ENCODE measurements around the gene LRCH1. TPM values are rescaled to one million over a fixed set of nuclear protein-coding genes. Genes with fewer than 3 reads are reported as not detected.
A peak's percentile ranks its signal among the peaks of the same experiment; 100 is the strongest.

Gene LRCH1
- total RNA-seq, 1 experiment from 2014 or later = 11.8 TPM

DNA sequence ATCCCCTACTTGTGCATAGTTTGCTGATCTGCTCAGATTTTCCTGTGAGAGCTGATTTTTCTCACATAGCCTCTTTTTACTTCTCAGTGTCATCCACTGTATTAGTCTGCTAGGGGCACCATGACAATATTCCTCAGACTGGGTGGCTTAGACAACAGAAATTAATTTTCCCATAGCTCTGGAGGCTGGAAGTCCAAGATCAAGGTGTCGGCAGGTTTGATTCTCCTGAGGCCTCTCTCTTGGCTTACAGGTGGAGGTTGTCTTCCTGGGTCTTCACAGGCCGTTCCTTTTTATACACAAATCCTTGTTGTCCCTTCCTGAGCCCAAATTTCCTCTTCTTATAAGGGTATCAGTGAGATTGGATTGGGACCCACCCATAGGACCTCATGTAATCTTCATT is 9.2 kb downstream of the LRCH1 start:
- CTCF ChIA-PET = no interaction called here
- no peaks in the 10 kb centered on the region for H3K36me3 Mint-ChIP-seq
- no peaks in the 10 kb centered on the region for H3K27me3 Mint-ChIP-seq (ENCODE audit: low read depth)
- ATAC-seq (no peak), DNase-seq (ENCODE audit: low spot score) (no peak)
- no peak overlapping the region for H3K27ac Mint-ChIP-seq
- H3K4me3 Mint-ChIP-seq = no peak overlapping the region
- no peak for TF ChIP-seq JUN (CRISPR knock-in tag; IDR thresholded peaks at IDR 0.05)
- TF ChIP-seq GABPB1 (CRISPR knock-in tag; IDR thresholded peaks at IDR 0.05) = no peak
- no peak for TF ChIP-seq NR2C2 (CRISPR knock-in tag; IDR thresholded peaks at IDR 0.05)
- TF ChIP-seq FOXJ3 (CRISPR knock-in tag; IDR thresholded peaks at IDR 0.05; ENCODE audit: borderline replicate concordance) = no peak
- no peak for TF ChIP-seq NFYB (CRISPR knock-in tag; conservative IDR thresholded peaks at IDR 0.05; ENCODE audit: low read depth)
- TF ChIP-seq GRHL2 (CRISPR knock-in tag; IDR thresholded peaks at IDR 0.05; ENCODE audit: insufficient replicate concordance, severe bottlenecking) = no peak
- no peak for TF ChIP-seq ZNF138 (CRISPR knock-in tag; conservative IDR thresholded peaks at IDR 0.05)
- TF ChIP-seq PRRX2 (CRISPR knock-in tag; IDR thresholded peaks at IDR 0.05) = no peak
- TF ChIP-seq ZNF219 (CRISPR knock-in tag; IDR thresholded peaks at IDR 0.05; ENCODE audit: borderline replicate concordance) = no peak
- POLR2A ChIA-PET = no interaction called here
- no peaks in the 10 kb centered on the region for H3K9me3 Mint-ChIP-seq
- peaks cover 12% of the 10 kb centered on the region for H3K4me1 Mint-ChIP-seq

DNA sequence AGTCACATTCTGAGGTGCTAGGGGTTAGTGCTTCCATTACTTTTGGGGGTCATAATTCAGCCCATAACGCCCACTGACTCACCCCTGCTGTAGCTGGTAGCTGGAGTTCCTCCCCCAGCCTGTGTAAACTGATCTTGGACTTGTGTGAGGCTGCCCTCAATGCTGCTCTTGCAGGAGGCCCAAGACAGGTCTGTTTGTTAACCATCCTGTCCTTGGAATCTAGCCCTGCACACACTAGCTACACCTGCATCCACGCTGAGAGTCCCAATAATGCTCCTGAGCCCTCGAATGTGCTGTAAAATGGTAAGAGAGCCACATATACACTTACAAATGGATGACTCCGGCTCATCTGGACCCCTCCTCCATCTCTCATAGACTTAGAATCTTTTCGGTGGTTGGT is 9.6 kb downstream of the LRCH1 start:
- ATAC-seq = no peak
- H3K9me3 Mint-ChIP-seq = no peaks in the 10 kb centered on the region
- no peak overlapping the region for H3K27ac Mint-ChIP-seq
- POLR2A ChIA-PET = no interaction called here
- no peaks in the 10 kb centered on the region for H3K36me3 Mint-ChIP-seq
- H3K27me3 Mint-ChIP-seq (ENCODE audit: low read depth) = no peaks in the 10 kb centered on the region
- TF ChIP-seq EMX1 (CRISPR knock-in tag; IDR thresholded peaks at IDR 0.05) = no peak
- no peak overlapping the region for H3K4me3 Mint-ChIP-seq
- H3K4me1 Mint-ChIP-seq = peaks cover 16% of the 10 kb centered on the region
- no peak for DNase-seq (ENCODE audit: low spot score)
- CTCF ChIA-PET = no interaction called here

DNA sequence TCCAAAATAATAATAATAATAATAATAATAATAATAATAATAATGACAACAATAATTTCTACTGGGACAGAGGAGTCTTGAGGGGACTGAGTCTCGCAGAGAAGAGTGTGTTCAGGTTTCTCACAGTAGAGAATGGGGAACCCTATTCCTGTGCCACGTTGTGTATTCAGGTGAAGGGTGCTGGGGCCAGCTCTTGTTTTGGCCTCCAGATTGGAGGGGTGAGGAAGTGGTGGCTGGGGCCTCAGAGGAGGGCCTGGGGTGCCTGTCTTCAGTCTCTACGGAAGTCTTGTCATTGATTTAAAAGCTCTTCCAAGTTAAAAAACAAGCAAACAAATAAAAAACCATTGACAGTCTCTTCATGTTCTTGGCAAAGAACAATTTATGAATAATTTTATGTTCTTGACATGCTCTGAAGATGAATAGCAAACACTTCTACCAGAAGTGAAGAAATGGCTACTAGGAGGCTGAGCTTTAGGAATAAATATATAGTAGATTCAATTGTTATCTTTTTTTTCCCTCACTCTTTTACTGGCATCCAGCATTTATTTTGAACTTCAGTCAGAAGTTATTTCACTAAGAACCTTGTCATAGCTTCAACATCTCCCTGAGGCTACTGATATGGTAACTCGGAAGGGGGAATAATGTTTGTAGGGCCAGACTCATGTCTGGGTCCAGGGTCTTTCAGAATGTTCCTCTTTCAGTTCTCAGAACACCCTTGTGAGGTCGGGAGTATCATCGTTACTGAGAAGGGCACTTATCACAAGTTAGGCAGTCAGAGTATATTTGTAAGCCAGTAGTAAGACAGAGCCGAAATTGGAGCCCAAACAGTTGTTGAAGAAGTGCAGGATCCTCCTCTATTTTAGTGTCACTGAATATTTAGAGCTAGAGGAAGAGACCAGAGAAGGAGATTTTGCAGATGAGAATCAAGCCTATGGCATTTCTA is 13.1 kb downstream of the LRCH1 start:
- TF ChIP-seq HMGA2 (CRISPR knock-in tag; IDR thresholded peaks at IDR 0.05) = peak; percentile 53; the same call in 1 of the 2 replicates
- TF ChIP-seq, protein P1, sequence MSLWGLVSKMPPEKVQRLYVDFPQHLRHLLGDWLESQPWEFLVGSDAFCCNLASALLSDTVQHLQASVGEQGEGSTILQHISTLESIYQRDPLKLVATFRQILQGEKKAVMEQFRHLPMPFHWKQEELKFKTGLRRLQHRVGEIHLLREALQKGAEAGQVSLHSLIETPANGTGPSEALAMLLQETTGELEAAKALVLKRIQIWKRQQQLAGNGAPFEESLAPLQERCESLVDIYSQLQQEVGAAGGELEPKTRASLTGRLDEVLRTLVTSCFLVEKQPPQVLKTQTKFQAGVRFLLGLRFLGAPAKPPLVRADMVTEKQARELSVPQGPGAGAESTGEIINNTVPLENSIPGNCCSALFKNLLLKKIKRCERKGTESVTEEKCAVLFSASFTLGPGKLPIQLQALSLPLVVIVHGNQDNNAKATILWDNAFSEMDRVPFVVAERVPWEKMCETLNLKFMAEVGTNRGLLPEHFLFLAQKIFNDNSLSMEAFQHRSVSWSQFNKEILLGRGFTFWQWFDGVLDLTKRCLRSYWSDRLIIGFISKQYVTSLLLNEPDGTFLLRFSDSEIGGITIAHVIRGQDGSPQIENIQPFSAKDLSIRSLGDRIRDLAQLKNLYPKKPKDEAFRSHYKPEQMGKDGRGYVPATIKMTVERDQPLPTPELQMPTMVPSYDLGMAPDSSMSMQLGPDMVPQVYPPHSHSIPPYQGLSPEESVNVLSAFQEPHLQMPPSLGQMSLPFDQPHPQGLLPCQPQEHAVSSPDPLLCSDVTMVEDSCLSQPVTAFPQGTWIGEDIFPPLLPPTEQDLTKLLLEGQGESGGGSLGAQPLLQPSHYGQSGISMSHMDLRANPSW (CRISPR knock-in tag; conservative IDR thresholded peaks at IDR 0.05; ENCODE audit: low read depth) = no peak
- ATAC-seq (no peak), DNase-seq (ENCODE audit: low spot score) (no peak)
- CTCF ChIA-PET = interaction anchor here (0.6 to 1.3 kb wide), 4 partner anchors 14 to 163 kb away, joined by 3 to 5 read pairs (median 4); no protein-coding TSS in a partner anchor
- H3K4me1 Mint-ChIP-seq = peaks cover 33% of the 10 kb centered on the region
- H3K9me3 Mint-ChIP-seq = no peaks in the 10 kb centered on the region
- H3K27ac Mint-ChIP-seq = no peak overlapping the region
- no peak overlapping the region for H3K4me3 Mint-ChIP-seq
- POLR2A ChIA-PET = interaction anchor here (0.6 kb wide), 1 partner anchor 85 kb away, joined by 8 read pairs; no protein-coding TSS in a partner anchor
- H3K27me3 Mint-ChIP-seq (ENCODE audit: low read depth) = no peaks in the 10 kb centered on the region
- H3K36me3 Mint-ChIP-seq = no peaks in the 10 kb centered on the region

DNA sequence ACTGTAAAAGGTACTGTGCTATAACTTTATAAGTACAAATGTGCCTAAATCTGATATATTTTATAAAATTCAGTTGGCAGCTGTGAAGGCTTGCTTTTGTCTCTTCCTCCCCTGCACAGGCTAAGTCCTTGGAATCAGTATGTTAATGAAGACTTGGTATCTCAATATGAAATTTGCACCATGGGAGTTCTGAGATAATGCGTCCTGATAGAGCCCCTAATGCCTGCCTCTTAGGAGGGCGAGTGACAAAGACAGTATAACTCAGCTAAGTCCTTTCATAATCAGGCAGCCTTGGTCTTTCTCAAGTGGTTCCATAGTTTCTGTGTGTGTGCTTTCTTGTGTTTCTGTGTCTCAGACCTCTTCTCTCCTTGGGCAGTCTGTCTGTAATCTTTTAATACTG is 14.7 kb downstream of the LRCH1 start:
- CTCF ChIA-PET = no interaction called here
- POLR2A ChIA-PET = no interaction called here
- TF ChIP-seq JUN (CRISPR knock-in tag; IDR thresholded peaks at IDR 0.05) (no peak), ZNF423 (CRISPR knock-in tag; IDR thresholded peaks at IDR 0.05) (no peak), ETV6 (CRISPR knock-in tag; IDR thresholded peaks at IDR 0.05) (no peak), ZNF317 (CRISPR knock-in tag; IDR thresholded peaks at IDR 0.05; ENCODE audit: borderline replicate concordance, low read depth) (no peak), SP1 (CRISPR knock-in tag; conservative IDR thresholded peaks at IDR 0.05) (no peak), FOXK1 (CRISPR knock-in tag; IDR thresholded peaks at IDR 0.05) (no peak)
- TF ChIP-seq, protein P2, sequence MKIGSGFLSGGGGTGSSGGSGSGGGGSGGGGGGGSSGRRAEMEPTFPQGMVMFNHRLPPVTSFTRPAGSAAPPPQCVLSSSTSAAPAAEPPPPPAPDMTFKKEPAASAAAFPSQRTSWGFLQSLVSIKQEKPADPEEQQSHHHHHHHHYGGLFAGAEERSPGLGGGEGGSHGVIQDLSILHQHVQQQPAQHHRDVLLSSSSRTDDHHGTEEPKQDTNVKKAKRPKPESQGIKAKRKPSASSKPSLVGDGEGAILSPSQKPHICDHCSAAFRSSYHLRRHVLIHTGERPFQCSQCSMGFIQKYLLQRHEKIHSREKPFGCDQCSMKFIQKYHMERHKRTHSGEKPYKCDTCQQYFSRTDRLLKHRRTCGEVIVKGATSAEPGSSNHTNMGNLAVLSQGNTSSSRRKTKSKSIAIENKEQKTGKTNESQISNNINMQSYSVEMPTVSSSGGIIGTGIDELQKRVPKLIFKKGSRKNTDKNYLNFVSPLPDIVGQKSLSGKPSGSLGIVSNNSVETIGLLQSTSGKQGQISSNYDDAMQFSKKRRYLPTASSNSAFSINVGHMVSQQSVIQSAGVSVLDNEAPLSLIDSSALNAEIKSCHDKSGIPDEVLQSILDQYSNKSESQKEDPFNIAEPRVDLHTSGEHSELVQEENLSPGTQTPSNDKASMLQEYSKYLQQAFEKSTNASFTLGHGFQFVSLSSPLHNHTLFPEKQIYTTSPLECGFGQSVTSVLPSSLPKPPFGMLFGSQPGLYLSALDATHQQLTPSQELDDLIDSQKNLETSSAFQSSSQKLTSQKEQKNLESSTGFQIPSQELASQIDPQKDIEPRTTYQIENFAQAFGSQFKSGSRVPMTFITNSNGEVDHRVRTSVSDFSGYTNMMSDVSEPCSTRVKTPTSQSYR (CRISPR knock-in tag; IDR thresholded peaks at IDR 0.05) = no peak
- TF ChIP-seq, protein P3, sequence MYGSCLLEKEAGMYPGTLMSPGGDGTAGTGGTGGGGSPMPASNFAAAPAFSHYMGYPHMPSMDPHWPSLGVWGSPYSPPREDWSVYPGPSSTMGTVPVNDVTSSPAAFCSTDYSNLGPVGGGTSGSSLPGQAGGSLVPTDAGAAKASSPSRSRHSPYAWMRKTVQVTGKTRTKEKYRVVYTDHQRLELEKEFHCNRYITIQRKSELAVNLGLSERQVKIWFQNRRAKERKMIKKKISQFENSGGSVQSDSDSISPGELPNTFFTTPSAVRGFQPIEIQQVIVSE (CRISPR knock-in tag; IDR thresholded peaks at IDR 0.05; ENCODE audit: borderline replicate concordance) = no peak
- H3K36me3 Mint-ChIP-seq = no peaks in the 10 kb centered on the region
- H3K27ac Mint-ChIP-seq = no peak overlapping the region
- H3K27me3 Mint-ChIP-seq (ENCODE audit: low read depth) = no peaks in the 10 kb centered on the region
- H3K9me3 Mint-ChIP-seq = no peaks in the 10 kb centered on the region
- ATAC-seq (no peak), DNase-seq (ENCODE audit: low spot score) (no peak)
- H3K4me3 Mint-ChIP-seq = no peak overlapping the region
- peaks cover 44% of the 10 kb centered on the region for H3K4me1 Mint-ChIP-seq
